MM.1S (cell line): ENCODE measurements around the gene TRPV5.

Experiments used
- EZH2 ChIP-seq: fragments of 300-600 bp; sonication (generic); optimal IDR thresholded peaks from 2 replicates; pipeline ENCODE3; 2017; ENCODE audit warnings: low read depth, mild to moderate bottlenecking, antibody characterized with exemption, low read length, mixed read lengths
- EZH2phosphoT487 ChIP-seq: fragments of 300-600 bp; sonication (generic); IDR thresholded peaks from 2 replicates; pipeline ENCODE4 v1.6.1; 2018; ENCODE audit warnings: antibody characterized with exemption, low read length

DNA sequence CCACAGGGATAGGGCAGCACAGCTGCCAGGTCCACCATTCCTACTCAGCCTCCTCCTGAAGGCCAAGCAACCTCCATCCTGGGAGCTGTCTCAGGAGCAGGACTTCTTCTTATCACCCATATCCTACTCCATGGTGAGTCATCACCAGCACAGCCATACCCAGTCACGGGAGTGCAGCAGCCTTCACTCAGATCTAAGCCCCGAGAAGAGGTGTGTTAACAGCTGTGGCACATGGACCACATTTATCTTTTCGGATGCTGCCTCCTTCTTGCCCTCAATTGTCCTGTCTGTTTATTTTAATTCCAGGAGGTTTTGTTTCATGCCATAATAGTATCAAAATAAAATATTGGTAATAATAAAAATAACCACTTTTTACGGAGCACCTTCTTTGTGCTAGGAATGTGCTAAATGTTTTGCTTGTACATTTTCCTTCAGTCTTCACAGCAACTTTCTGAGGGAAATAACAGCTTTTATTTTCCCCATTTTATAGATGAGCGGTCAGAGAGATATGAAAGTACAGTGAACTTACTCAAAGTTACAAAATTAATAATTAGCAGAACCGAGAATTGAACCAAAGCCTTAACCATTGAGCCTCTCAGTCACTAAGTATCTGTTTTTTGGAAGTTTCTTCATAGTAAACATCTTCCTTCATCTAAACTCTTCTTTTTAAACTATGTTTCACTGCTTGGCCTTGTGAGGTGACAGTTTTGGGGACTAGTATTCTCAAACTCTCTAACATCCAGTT, 31.1 kb upstream of the TRPV5 start:
- no peak for TF ChIP-seq EZH2
- no peak for TF ChIP-seq EZH2phosphoT487
